ENCODE results near the gene PTPN2.

Gene PTPN2

GRCh38 chr18:12857215-12857905, 26.7 kb downstream of the PTPN2 start (continued):
- TF ChIP-seq ZC3H10 (CRISPR knock-in tag; IDR thresholded peaks at IDR 0.05) (no peak), SNAI2 (CRISPR knock-in tag; IDR thresholded peaks at IDR 0.05) (no peak), RARB (CRISPR knock-in tag; IDR thresholded peaks at IDR 0.05) (no peak), ZNF8 (CRISPR knock-in tag; IDR thresholded peaks at IDR 0.05) (no peak), OSR1 (CRISPR knock-in tag; IDR thresholded peaks at IDR 0.05) (no peak), ZFP30 (CRISPR knock-in tag; IDR thresholded peaks at IDR 0.05) (no peak), POU6F1 (CRISPR knock-in tag; IDR thresholded peaks at IDR 0.05; ENCODE audit: borderline replicate concordance, low read depth) (no peak), PPARA (CRISPR knock-in tag; IDR thresholded peaks at IDR 0.05; ENCODE audit: borderline replicate concordance) (no peak)

GRCh38 chr18:12855916-12856315, 28.1 kb downstream of the PTPN2 start:
- no peak for ATAC-seq
- TF ChIP-seq CSDC2 (CRISPR knock-in tag; IDR thresholded peaks at IDR 0.05), result no peak
- no peak for TF ChIP-seq ARNTL (CRISPR knock-in tag; IDR thresholded peaks at IDR 0.05; ENCODE audit: borderline replicate concordance, low read depth)
- no peak for TF ChIP-seq ZNF8 (CRISPR knock-in tag; IDR thresholded peaks at IDR 0.05)
- TF ChIP-seq SNAI2 (CRISPR knock-in tag; IDR thresholded peaks at IDR 0.05), result no peak
- no peak for TF ChIP-seq PPARA (CRISPR knock-in tag; IDR thresholded peaks at IDR 0.05; ENCODE audit: borderline replicate concordance)
- TF ChIP-seq TSHZ2 (CRISPR knock-in tag; IDR thresholded peaks at IDR 0.05), result no peak
- no peak for TF ChIP-seq ESRRG (CRISPR knock-in tag; IDR thresholded peaks at IDR 0.05)
- TF ChIP-seq POU6F1 (CRISPR knock-in tag; IDR thresholded peaks at IDR 0.05; ENCODE audit: borderline replicate concordance, low read depth), result no peak
- TF ChIP-seq PATZ1 (CRISPR knock-in tag; IDR thresholded peaks at IDR 0.05; ENCODE audit: borderline replicate concordance), result no peak
- TF ChIP-seq ZNF70 (CRISPR knock-in tag; IDR thresholded peaks at IDR 0.05), result no peak
- TF ChIP-seq OSR1 (CRISPR knock-in tag; IDR thresholded peaks at IDR 0.05), result no peak
- TF ChIP-seq BACH2 (CRISPR knock-in tag; IDR thresholded peaks at IDR 0.05; ENCODE audit: borderline replicate concordance), result no peak
- TF ChIP-seq ZC3H10 (CRISPR knock-in tag; IDR thresholded peaks at IDR 0.05), result no peak
- no peak for TF ChIP-seq TCF4 (CRISPR knock-in tag; IDR thresholded peaks at IDR 0.05; ENCODE audit: borderline replicate concordance)
- TF ChIP-seq ISL1 (CRISPR knock-in tag; IDR thresholded peaks at IDR 0.05), result no peak
- TF ChIP-seq ZFP30 (CRISPR knock-in tag; IDR thresholded peaks at IDR 0.05), result no peak

- no peak for ATAC-seq
- TF ChIP-seq ZNF70 (CRISPR knock-in tag; IDR thresholded peaks at IDR 0.05) (no peak), ZFP3 (CRISPR knock-in tag; IDR thresholded peaks at IDR 0.05) (no peak), PPARA (CRISPR knock-in tag; IDR thresholded peaks at IDR 0.05; ENCODE audit: borderline replicate concordance) (no peak), TOX (CRISPR knock-in tag; IDR thresholded peaks at IDR 0.05; ENCODE audit: borderline replicate concordance) (no peak), GLIS3 (CRISPR knock-in tag; IDR thresholded peaks at IDR 0.05) (no peak), SNAI2 (CRISPR knock-in tag; IDR thresholded peaks at IDR 0.05) (no peak), OSR1 (CRISPR knock-in tag; IDR thresholded peaks at IDR 0.05) (no peak), ZNF8 (CRISPR knock-in tag; IDR thresholded peaks at IDR 0.05) (no peak), POU6F1 (CRISPR knock-in tag; IDR thresholded peaks at IDR 0.05; ENCODE audit: borderline replicate concordance, low read depth) (no peak), ISL1 (CRISPR knock-in tag; IDR thresholded peaks at IDR 0.05) (no peak), ZNF565 (CRISPR knock-in tag; conservative IDR thresholded peaks at IDR 0.05; ENCODE audit: low read depth) (no peak), PATZ1 (CRISPR knock-in tag; IDR thresholded peaks at IDR 0.05; ENCODE audit: borderline replicate concordance) (no peak), BACH2 (CRISPR knock-in tag; IDR thresholded peaks at IDR 0.05; ENCODE audit: borderline replicate concordance) (no peak), TCF4 (CRISPR knock-in tag; IDR thresholded peaks at IDR 0.05; ENCODE audit: borderline replicate concordance) (no peak), RARB (CRISPR knock-in tag; IDR thresholded peaks at IDR 0.05) (no peak), CSDC2 (CRISPR knock-in tag; IDR thresholded peaks at IDR 0.05) (no peak), ESRRG (CRISPR knock-in tag; IDR thresholded peaks at IDR 0.05) (no peak)
These were observed 31.3 kb downstream of the PTPN2 start for GRCh38 chr18:12852566-12853315.
